ENCODE results near the gene SCMH1. TPM values are rescaled to one million over a fixed set of nuclear protein-coding genes. Genes with fewer than 3 reads are reported as not detected.

Gene SCMH1
- total and polyA plus RNA-seq, 2 experiments from 2014 or later, result 48.1 to 52.3 TPM

DNA sequence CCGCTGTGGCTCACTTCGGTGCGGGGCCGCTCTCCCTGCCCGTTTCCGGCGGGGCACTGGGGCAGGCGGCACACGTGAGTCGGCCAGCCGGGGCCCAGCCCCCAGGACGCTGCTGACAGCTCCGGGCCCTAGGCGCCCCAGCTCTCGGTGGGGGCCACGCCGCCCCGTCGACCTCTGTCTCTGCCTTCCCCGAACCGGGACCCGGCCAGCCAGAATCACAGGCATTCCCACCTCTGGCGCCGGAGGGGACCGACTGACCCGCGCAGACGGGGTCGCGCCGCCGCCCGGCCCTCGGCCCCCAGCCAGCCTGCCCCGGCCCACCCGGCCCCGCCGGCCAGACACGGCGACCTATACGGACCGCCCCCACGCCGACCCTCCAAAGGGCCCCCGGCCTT is 755 bp downstream of the SCMH1 start:
- Histone ChIP-seq H3K9me2 (replicated peaks; ENCODE audit: insufficient read depth) (no peaks in the 10 kb centered on the region), H3K4me1 (ENCODE audit: insufficient read depth) (peaks cover 63% of the 10 kb centered on the region), H3K36me3 (replicated peaks; ENCODE audit: insufficient read depth, low read depth) (no peaks in the 10 kb centered on the region), H3K4me3 (peak overlapping the region; percentile 81), H3K27me3 (no peaks in the 10 kb centered on the region), H4K20me1 (ENCODE audit: insufficient read depth, poor library complexity, severe bottlenecking) (peaks cover 14% of the 10 kb centered on the region), H3K27ac (peak overlapping the region; percentile 99), H2AFZ (peak overlapping the region; percentile 78), H3K4me2 (peak overlapping the region; percentile 88), H3K9me3 (ENCODE audit: low read depth) (no peaks in the 10 kb centered on the region), H3K79me2 (peaks cover 46% of the 10 kb centered on the region)
- TF ChIP-seq EZH2phosphoT487 (IDR thresholded peaks at IDR 0.05; ENCODE audit: low read depth, severe bottlenecking, unreplicated experiment) (no peak), CTCF (IDR thresholded peaks at IDR 0.05; ENCODE audit: poor library complexity) (no peak), EZH2 (IDR thresholded peaks at IDR 0.05; ENCODE audit: borderline replicate concordance) (no peak)
- peak; percentile 76 for DNase-seq (ENCODE audit: low spot score)
- WGBS (ENCODE audit: low lambda C conversion rate, missing lambda C conversion rate), result 1% methylated on average over 18 of the region's 45 CpGs

GRCh38 chr1:41240781-41241353 is 1.2 kb downstream of the SCMH1 start:
- Histone ChIP-seq H3K27me3 (no peaks in the 10 kb centered on the region), H4K20me1 (ENCODE audit: insufficient read depth, poor library complexity, severe bottlenecking) (peaks cover 14% of the 10 kb centered on the region), H2AFZ (peak overlapping the region; percentile 78), H3K27ac (peak overlapping the region; percentile 99), H3K4me2 (peak overlapping the region; percentile 88), H3K79me2 (peaks cover 51% of the 10 kb centered on the region), H3K36me3 (replicated peaks; ENCODE audit: insufficient read depth, low read depth) (no peaks in the 10 kb centered on the region), H3K9me2 (replicated peaks; ENCODE audit: insufficient read depth) (no peaks in the 10 kb centered on the region), H3K9me3 (ENCODE audit: low read depth) (no peaks in the 10 kb centered on the region), H3K4me1 (ENCODE audit: insufficient read depth) (peaks cover 58% of the 10 kb centered on the region), H3K4me3 (peak overlapping the region; percentile 81)
- TF ChIP-seq CTCF (IDR thresholded peaks at IDR 0.05; ENCODE audit: poor library complexity) (no peak), EZH2 (IDR thresholded peaks at IDR 0.05; ENCODE audit: borderline replicate concordance) (no peak), EZH2phosphoT487 (IDR thresholded peaks at IDR 0.05; ENCODE audit: low read depth, severe bottlenecking, unreplicated experiment) (no peak)
- WGBS (ENCODE audit: low lambda C conversion rate, missing lambda C conversion rate), result 7% methylated on average over 12 of the region's 12 CpGs
- DNase-seq (ENCODE audit: low spot score), result peak; percentile 13

DNA sequence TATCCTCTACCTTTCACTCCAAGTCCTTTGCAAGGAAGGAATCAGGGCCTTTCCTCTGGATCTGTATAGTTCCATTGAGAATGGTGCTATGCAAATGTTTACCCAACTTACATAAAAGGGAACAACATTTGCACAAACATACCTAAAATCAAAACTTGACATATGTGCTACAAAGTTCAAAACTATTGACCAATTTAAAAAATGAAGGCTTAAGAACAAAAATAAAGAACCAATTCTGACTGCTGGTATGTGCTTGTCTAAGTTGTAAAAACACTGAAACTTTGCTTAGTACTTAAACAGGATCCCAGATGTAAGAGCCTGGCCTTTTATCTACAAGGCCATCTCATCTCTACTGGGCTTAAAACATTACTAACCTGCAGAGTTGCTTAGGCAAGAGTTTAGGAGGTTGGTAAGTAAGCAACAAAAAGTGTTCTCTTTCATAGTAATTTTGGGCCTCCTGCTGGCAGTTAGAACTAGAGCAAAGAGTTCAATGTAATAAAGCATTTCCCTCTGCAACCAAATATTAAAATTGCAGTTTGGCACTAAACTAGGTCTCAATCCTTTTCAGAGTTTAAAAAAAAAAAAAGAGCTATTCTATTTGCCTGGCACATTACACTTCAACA is 2.0 kb downstream of the SCMH1 start:
- Histone ChIP-seq H3K9me3 (ENCODE audit: low read depth) (no peaks in the 10 kb centered on the region), H3K27me3 (no peaks in the 10 kb centered on the region), H3K4me1 (ENCODE audit: insufficient read depth) (peaks cover 50% of the 10 kb centered on the region), H3K4me3 (no peak overlapping the region), H3K36me3 (replicated peaks; ENCODE audit: insufficient read depth, low read depth) (no peaks in the 10 kb centered on the region), H3K79me2 (peaks cover 57% of the 10 kb centered on the region), H3K9me2 (replicated peaks; ENCODE audit: insufficient read depth) (no peaks in the 10 kb centered on the region), H3K27ac (peak overlapping the region; percentile 99), H4K20me1 (ENCODE audit: insufficient read depth, poor library complexity, severe bottlenecking) (peaks cover 14% of the 10 kb centered on the region), H3K4me2 (peak overlapping the region; percentile 88), H2AFZ (no peak overlapping the region)
- TF ChIP-seq CTCF (IDR thresholded peaks at IDR 0.05; ENCODE audit: poor library complexity) (peak; percentile 51), EZH2phosphoT487 (IDR thresholded peaks at IDR 0.05; ENCODE audit: low read depth, severe bottlenecking, unreplicated experiment) (no peak), EZH2 (IDR thresholded peaks at IDR 0.05; ENCODE audit: borderline replicate concordance) (no peak)
- DNase-seq (ENCODE audit: low spot score), result peak; percentile 57

Data from hepatocyte (in vitro differentiated cells).